ENCODE measurements around the gene LRSAM1. TPM values are rescaled to one million over a fixed set of nuclear protein-coding genes. Genes with fewer than 3 reads are reported as not detected.

LRSAM1 gene
- total and polyA plus RNA-seq, 9 of the 15 experiments (the other 6 are each of a cell fraction or from before 2014, with no cell fraction given) = 0.07 to 16.2 (median 4.7) TPM

DNA sequence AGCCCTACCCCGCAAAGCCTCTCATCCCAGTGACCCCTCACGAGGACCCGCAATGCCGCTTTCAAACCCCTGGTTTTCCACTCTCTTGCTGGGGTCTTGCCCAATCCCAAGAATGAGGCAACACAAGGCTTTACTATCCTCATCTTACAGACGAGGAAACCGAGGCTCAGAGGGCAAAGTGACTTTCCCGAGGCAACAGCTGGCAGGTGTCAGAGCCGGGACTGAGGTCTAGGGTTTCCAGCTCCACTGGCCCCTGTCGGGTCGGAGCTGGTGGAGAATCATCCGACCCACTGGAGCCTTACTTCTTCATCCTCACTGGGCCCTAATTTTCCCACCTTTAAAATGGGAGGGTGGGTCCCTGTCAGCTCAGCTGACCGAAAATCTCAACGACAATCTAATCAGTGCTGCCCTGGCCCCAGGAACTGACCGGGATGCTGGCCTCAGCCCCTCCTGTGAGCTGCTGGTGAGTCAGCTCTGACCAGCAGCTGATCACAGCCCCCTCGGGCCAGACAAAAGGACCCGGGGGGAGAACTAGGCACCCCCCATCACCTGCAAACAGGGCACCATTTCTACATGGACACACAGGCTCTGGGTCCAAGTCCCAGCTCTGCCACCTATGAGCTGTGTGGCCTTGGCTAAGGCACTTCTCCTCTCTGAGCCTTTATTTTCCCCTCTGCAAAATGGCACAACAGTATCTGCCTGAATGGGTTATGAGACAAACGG, 88.1 kb downstream of the LRSAM1 start (continued):
- TF ChIP-seq JUN (IDR thresholded peaks at IDR 0.05; ENCODE audit: borderline replicate concordance, low read depth, low read length) (0 out of 2 replicates have a peak, but pooled peaks have one; percentile 39), JUN (CRISPR knock-in tag; IDR thresholded peaks at IDR 0.05; ENCODE audit: borderline replicate concordance) (no peak), CBFA2T2 (conservative IDR thresholded peaks at IDR 0.05) (peak; percentile 65), KLF16 (IDR thresholded peaks at IDR 0.05) (peak; percentile 77; the same call in 1 of the 2 replicates), SREBF2 (CRISPR knock-in tag; IDR thresholded peaks at IDR 0.05) (no peak), MTA3 (IDR thresholded peaks at IDR 0.05; ENCODE audit: borderline replicate concordance) (no peak; the same call in none of the 2 replicates), C11orf30 (IDR thresholded peaks at IDR 0.05; ENCODE audit: low read depth) (no peak), SNIP1 (IDR thresholded peaks at IDR 0.05; ENCODE audit: low read depth) (no peak), ZNF408 (CRISPR knock-in tag; IDR thresholded peaks at IDR 0.05; ENCODE audit: low read depth) (no peak), L3MBTL2 (IDR thresholded peaks at IDR 0.05) (no peak), RBM34 (IDR thresholded peaks at IDR 0.05; ENCODE audit: borderline replicate concordance, insufficient read depth, low read length) (no peak), RBM39 (optimal IDR thresholded peaks at IDR 0.05; ENCODE audit: low read depth, low read length) (no peak), LCOR (CRISPR knock-in tag; IDR thresholded peaks at IDR 0.05) (no peak), MTA2 (IDR thresholded peaks at IDR 0.05; ENCODE audit: low read depth) (peak; percentile 31; the same call in 1 of the 2 replicates), SRSF7 (optimal IDR thresholded peaks at IDR 0.05; ENCODE audit: low read depth, low read length) (no peak), TBL1XR1 (IDR thresholded peaks at IDR 0.05; ENCODE audit: low read length in 2 of 2) (peak in 1 of 2 experiments; percentile 28; a peak in 1 of 4 replicates)
- TF ChIP-seq, protein P1, sequence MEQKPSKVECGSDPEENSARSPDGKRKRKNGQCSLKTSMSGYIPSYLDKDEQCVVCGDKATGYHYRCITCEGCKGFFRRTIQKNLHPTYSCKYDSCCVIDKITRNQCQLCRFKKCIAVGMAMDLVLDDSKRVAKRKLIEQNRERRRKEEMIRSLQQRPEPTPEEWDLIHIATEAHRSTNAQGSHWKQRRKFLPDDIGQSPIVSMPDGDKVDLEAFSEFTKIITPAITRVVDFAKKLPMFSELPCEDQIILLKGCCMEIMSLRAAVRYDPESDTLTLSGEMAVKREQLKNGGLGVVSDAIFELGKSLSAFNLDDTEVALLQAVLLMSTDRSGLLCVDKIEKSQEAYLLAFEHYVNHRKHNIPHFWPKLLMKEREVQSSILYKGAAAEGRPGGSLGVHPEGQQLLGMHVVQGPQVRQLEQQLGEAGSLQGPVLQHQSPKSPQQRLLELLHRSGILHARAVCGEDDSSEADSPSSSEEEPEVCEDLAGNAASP (IDR thresholded peaks at IDR 0.05) = no peak
- TF ChIP-seq, protein P2, sequence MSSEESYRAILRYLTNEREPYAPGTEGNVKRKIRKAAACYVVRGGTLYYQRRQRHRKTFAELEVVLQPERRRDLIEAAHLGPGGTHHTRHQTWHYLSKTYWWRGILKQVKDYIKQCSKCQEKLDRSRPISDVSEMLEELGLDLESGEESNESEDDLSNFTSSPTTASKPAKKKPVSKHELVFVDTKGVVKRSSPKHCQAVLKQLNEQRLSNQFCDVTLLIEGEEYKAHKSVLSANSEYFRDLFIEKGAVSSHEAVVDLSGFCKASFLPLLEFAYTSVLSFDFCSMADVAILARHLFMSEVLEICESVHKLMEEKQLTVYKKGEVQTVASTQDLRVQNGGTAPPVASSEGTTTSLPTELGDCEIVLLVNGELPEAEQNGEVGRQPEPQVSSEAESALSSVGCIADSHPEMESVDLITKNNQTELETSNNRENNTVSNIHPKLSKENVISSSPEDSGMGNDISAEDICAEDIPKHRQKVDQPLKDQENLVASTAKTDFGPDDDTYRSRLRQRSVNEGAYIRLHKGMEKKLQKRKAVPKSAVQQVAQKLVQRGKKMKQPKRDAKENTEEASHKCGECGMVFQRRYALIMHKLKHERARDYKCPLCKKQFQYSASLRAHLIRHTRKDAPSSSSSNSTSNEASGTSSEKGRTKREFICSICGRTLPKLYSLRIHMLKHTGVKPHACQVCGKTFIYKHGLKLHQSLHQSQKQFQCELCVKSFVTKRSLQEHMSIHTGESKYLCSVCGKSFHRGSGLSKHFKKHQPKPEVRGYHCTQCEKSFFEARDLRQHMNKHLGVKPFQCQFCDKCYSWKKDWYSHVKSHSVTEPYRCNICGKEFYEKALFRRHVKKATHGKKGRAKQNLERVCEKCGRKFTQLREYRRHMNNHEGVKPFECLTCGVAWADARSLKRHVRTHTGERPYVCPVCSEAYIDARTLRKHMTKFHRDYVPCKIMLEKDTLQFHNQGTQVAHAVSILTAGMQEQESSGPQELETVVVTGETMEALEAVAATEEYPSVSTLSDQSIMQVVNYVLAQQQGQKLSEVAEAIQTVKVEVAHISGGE (CRISPR knock-in tag; IDR thresholded peaks at IDR 0.05) = no peak
- TF ChIP-seq, protein P3, sequence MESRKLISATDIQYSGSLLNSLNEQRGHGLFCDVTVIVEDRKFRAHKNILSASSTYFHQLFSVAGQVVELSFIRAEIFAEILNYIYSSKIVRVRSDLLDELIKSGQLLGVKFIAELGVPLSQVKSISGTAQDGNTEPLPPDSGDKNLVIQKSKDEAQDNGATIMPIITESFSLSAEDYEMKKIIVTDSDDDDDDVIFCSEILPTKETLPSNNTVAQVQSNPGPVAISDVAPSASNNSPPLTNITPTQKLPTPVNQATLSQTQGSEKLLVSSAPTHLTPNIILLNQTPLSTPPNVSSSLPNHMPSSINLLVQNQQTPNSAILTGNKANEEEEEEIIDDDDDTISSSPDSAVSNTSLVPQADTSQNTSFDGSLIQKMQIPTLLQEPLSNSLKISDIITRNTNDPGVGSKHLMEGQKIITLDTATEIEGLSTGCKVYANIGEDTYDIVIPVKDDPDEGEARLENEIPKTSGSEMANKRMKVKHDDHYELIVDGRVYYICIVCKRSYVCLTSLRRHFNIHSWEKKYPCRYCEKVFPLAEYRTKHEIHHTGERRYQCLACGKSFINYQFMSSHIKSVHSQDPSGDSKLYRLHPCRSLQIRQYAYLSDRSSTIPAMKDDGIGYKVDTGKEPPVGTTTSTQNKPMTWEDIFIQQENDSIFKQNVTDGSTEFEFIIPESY (CRISPR knock-in tag; IDR thresholded peaks at IDR 0.05) = no peak

Data from K562 (cell line).